DMS53 (cell line): ENCODE measurements around the gene ORM1.
"Not testable (repeated sequence)": the region's sequence is repeated elsewhere in the genome, so short reads cannot be mapped to it uniquely, and the experiment has no call there.

Experiments used
- DNase-seq: peaks from one replicate; lab custom pipeline; 2025; lab: John Stamatoyannopoulos, UW

The ORM1 gene

GRCh38 chr9:114308361-114308950, 14.4 kb upstream of the ORM1 start:
- no peak for DNase-seq

- no peak for DNase-seq
These were observed 13.8 kb upstream of the ORM1 start for GRCh38 chr9:114309096-114309495.

- no peak for DNase-seq
These were observed 12.1 kb upstream of the ORM1 start for GRCh38 chr9:114310471-114311450.

- no peak for DNase-seq
These were observed 11.1 kb upstream of the ORM1 start for GRCh38 chr9:114311571-114312512.

GRCh38 chr9:114312513-114312875, 10.4 kb upstream of the ORM1 start:
- no peak for DNase-seq

- no peak for DNase-seq
These were observed 9.7 kb upstream of the ORM1 start for GRCh38 chr9:114313186-114313585.

GRCh38 chr9:114314256-114314867, 8.5 kb upstream of the ORM1 start:
- DNase-seq, result no peak

GRCh38 chr9:114314881-114315722, 7.8 kb upstream of the ORM1 start:
- no peak for DNase-seq

- no peak for DNase-seq
These were observed 7.1 kb upstream of the ORM1 start for GRCh38 chr9:114315723-114316363.

GRCh38 chr9:114316605-114317230, 6.2 kb upstream of the ORM1 start:
- DNase-seq, result no peak

- DNase-seq, result no peak
These were observed 5.1 kb upstream of the ORM1 start for GRCh38 chr9:114317665-114318357.

- DNase-seq, result no peak
These were observed 4.5 kb upstream of the ORM1 start for GRCh38 chr9:114318416-114318815.

GRCh38 chr9:114319147-114319546, 3.8 kb upstream of the ORM1 start:
- no peak for DNase-seq

- DNase-seq, result peak; percentile 54
These were observed 2.2 kb upstream of the ORM1 start for GRCh38 chr9:114320710-114321109.

- no peak for DNase-seq
These were observed 1.1 kb upstream of the ORM1 start for GRCh38 chr9:114321759-114322158.

GRCh38 chr9:114322160-114322818, 609 bp upstream of the ORM1 start:
- not testable (repeated sequence) for DNase-seq

- not testable (repeated sequence) for DNase-seq
These were observed 951 bp downstream of the ORM1 start for GRCh38 chr9:114323849-114324248.

- no peak for DNase-seq
These were observed 1.6 kb downstream of the ORM1 start for GRCh38 chr9:114324492-114324891.

GRCh38 chr9:114324965-114325364, 2.1 kb downstream of the ORM1 start:
- not testable (repeated sequence) for DNase-seq
